ENCODE data around the gene INIP. TPM values are rescaled to one million over a fixed set of nuclear protein-coding genes. Genes with fewer than 3 reads are reported as not detected.

INIP gene
- total and polyA plus RNA-seq, 2 donors (not counting 1 experiment from before 2014, with no cell fraction given) = 5.0 to 22.9 TPM

DNA sequence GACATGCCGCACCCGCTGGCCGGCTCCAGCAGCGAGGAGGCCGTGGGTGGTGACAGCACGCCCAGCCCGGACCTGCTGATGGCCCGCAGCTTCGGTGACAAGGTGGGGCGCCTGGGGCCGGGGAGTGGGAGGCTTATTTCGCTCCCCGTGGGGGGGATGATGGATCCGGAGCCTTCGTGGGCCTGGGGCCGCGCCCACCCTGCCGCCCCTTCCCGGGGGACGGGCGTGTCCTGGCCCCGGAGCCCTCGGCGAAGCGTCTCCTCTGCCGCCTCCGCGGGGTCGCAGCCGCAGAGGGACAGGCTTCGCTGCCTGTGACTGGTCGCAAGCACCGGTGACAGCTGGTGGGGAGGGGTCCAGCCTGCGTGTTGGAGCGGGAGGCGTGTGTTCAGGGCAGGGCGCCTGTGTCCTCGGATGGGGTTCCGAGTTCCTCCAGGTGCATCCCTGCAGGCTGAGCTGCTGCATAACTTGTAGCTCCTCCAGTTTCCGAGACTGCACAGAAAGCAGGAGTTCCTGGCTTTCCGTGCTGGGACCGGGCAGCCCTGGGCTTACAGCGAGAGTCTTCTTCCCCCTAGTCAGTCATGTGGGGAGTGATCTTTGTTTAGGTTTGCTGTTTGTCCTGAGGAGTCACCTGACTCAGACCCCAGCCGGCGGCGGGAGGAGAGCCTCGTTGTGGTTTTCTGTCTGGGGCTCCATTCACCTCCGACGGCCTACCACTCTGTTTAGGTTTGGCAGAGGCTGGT lies 33.3 kb upstream of the INIP start:
- H2AFZ ChIP-seq (ENCODE audit: insufficient read depth, low read depth, low read length, poor library complexity, severe bottlenecking) = peak overlapping the region; percentile 89
- no peak for TF ChIP-seq EZH2 (IDR thresholded peaks at IDR 0.05; ENCODE audit: borderline replicate concordance, insufficient read depth, low read depth, low read length, poor library complexity, severe bottlenecking)
- TF ChIP-seq, protein P1, sequence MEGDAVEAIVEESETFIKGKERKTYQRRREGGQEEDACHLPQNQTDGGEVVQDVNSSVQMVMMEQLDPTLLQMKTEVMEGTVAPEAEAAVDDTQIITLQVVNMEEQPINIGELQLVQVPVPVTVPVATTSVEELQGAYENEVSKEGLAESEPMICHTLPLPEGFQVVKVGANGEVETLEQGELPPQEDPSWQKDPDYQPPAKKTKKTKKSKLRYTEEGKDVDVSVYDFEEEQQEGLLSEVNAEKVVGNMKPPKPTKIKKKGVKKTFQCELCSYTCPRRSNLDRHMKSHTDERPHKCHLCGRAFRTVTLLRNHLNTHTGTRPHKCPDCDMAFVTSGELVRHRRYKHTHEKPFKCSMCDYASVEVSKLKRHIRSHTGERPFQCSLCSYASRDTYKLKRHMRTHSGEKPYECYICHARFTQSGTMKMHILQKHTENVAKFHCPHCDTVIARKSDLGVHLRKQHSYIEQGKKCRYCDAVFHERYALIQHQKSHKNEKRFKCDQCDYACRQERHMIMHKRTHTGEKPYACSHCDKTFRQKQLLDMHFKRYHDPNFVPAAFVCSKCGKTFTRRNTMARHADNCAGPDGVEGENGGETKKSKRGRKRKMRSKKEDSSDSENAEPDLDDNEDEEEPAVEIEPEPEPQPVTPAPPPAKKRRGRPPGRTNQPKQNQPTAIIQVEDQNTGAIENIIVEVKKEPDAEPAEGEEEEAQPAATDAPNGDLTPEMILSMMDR (IDR thresholded peaks at IDR 0.05) = no peak
- Mint-ChIP-seq H3K9me3 (ENCODE audit: insufficient read depth) (no peaks in the 10 kb centered on the region), H3K4me3 (peak overlapping the region; percentile 84), H3K27me3 (no peaks in the 10 kb centered on the region), H3K27ac (peak overlapping the region; percentile 67), H3K4me1 (peaks cover 49% of the 10 kb centered on the region)
- ATAC-seq (ENCODE audit: low read depth) (peak; percentile 7), DNase-seq (peak; percentile 61)
- no peaks in the 10 kb centered on the region for H3K27me3 ChIP-seq (replicated peaks in 1 of 4; ENCODE audit: control extremely low read depth in 1 of 4, control insufficient read depth in 3 of 4, insufficient read depth in 4 of 4, low read length in 3 of 4)
- POLR2A ChIA-PET = interaction anchor here (0.6 to 1.7 kb wide), 3 partner anchors 34 to 856 kb away, joined by 3 to 10 read pairs (median 8); partner anchors contain the start of gene INIP
- peak overlapping the region in 1 of 2 donors; percentile 65 for H3K27ac ChIP-seq (ENCODE audit: low read length in 2 of 2)
- peaks cover 46% of the 10 kb centered on the region for H3K79me2 ChIP-seq (ENCODE audit: control insufficient read depth, insufficient read depth, low read length)
- peak overlapping the region; percentile 75 for H3K9ac ChIP-seq (ENCODE audit: low read length)
- no peaks in the 10 kb centered on the region for H3K36me3 ChIP-seq (replicated peaks in 1 of 2; ENCODE audit: control extremely low read depth in 1 of 2, control insufficient read depth in 1 of 2, extremely low read depth in 1 of 2, insufficient read depth in 2 of 2, low read length in 1 of 2)
- CTCF ChIA-PET = interaction anchor here (0.6 to 1.3 kb wide), 3 partner anchors 34 to 424 kb away, joined by 4 to 6 read pairs (median 4); partner anchors contain the start of gene INIP
- H3K4me3 ChIP-seq (ENCODE audit: control extremely low read depth in 1 of 5, extremely low read depth in 1 of 5, insufficient read depth in 1 of 5, low read depth in 2 of 5, low read length in 4 of 5) = peak overlapping the region; percentile 51 to 90 (median 79)
- intact Hi-C loops (cut with micrococcal nuclease) = loop anchor here (5.0 kb wide), 1 partner anchor 56 kb away; no protein-coding TSS in a partner anchor
- no peaks in the 10 kb centered on the region for H4K20me1 ChIP-seq (ENCODE audit: control insufficient read depth, insufficient read depth, low read length, poor library complexity, severe bottlenecking)
- H3K4me1 ChIP-seq (ENCODE audit: control insufficient read depth in 2 of 2, insufficient read depth in 2 of 2, low read length in 2 of 2) = peaks cover 24 to 45% of the 10 kb centered on the region in 2 donors
- WGBS (ENCODE audit: insufficient coverage) = under 1% methylated on average over 48 of the region's 49 CpGs
- peak overlapping the region; percentile 100 for H3K4me2 ChIP-seq (replicated peaks; ENCODE audit: low read depth, low read length, poor library complexity, severe bottlenecking)
- no peaks in the 10 kb centered on the region for H3K9me3 ChIP-seq (ENCODE audit: control extremely low read depth in 1 of 3, control insufficient read depth in 2 of 3, insufficient read depth in 1 of 3, low read length in 2 of 3)

DNA sequence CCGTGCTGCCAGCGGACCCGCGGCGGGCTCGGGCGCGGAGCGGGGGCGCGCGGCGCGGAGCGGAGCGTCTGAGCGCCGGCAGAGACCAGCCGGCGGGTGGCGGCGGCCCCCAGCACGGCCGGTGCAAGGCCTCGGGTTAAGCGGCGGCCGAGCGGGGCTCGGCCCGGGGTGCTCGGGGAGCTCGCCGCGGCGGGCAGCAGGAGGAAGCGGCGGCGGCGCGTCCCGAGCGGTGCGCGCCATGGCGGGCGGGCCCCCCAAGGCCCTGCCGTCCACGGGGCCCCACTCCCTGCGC lies 32.8 kb upstream of the INIP start:
- H3K4me1 Mint-ChIP-seq = peaks cover 46% of the 10 kb centered on the region
- Histone ChIP-seq H3K4me3 (ENCODE audit: control extremely low read depth in 1 of 5, extremely low read depth in 1 of 5, insufficient read depth in 1 of 5, low read depth in 2 of 5, low read length in 4 of 5) (peak overlapping the region in 4 of 5 experiments; percentile 71 to 90 (median 82)), H2AFZ (ENCODE audit: insufficient read depth, low read depth, low read length, poor library complexity, severe bottlenecking) (peak overlapping the region; percentile 89), H4K20me1 (ENCODE audit: control insufficient read depth, insufficient read depth, low read length, poor library complexity, severe bottlenecking) (no peaks in the 10 kb centered on the region), H3K79me2 (ENCODE audit: control insufficient read depth, insufficient read depth, low read length) (peaks cover 41% of the 10 kb centered on the region), H3K27ac (ENCODE audit: low read length in 2 of 2) (peak overlapping the region in 1 of 2 donors; percentile 65), H3K4me2 (replicated peaks; ENCODE audit: low read depth, low read length, poor library complexity, severe bottlenecking) (peak overlapping the region; percentile 100), H3K27me3 (replicated peaks in 1 of 4; ENCODE audit: control extremely low read depth in 1 of 4, control insufficient read depth in 3 of 4, insufficient read depth in 4 of 4, low read length in 3 of 4) (no peaks in the 10 kb centered on the region), H3K9me3 (ENCODE audit: control extremely low read depth in 1 of 3, control insufficient read depth in 2 of 3, insufficient read depth in 1 of 3, low read length in 2 of 3) (no peaks in the 10 kb centered on the region), H3K4me1 (ENCODE audit: control insufficient read depth in 2 of 2, insufficient read depth in 2 of 2, low read length in 2 of 2) (peaks cover 24 to 45% of the 10 kb centered on the region in 2 donors), H3K36me3 (replicated peaks in 1 of 2; ENCODE audit: control extremely low read depth in 1 of 2, control insufficient read depth in 1 of 2, extremely low read depth in 1 of 2, insufficient read depth in 2 of 2, low read length in 1 of 2) (no peaks in the 10 kb centered on the region), H3K9ac (ENCODE audit: low read length) (peak overlapping the region; percentile 75)
- no peak overlapping the region for H3K27ac Mint-ChIP-seq
- DNase-seq (no peak), ATAC-seq (ENCODE audit: low read depth) (no peak)
- WGBS (ENCODE audit: insufficient coverage) = under 1% methylated on average over 50 of the region's 50 CpGs
- no peak overlapping the region for H3K4me3 Mint-ChIP-seq
- ChIA-PET POLR2A (interaction anchor here (0.6 to 1.7 kb wide), 4 partner anchors 33 to 856 kb away, joined by 3 to 10 read pairs (median 6); partner anchors contain the start of gene INIP), CTCF (interaction anchor here (0.6 to 1.7 kb wide), 3 partner anchors 33 to 424 kb away, joined by 4 to 6 read pairs (median 5); partner anchors contain the start of gene INIP)
- TF ChIP-seq, protein P1 (IDR thresholded peaks at IDR 0.05) = no peak
- TF ChIP-seq EZH2 (IDR thresholded peaks at IDR 0.05; ENCODE audit: borderline replicate concordance, insufficient read depth, low read depth, low read length, poor library complexity, severe bottlenecking) = no peak
- H3K9me3 Mint-ChIP-seq (ENCODE audit: insufficient read depth) = no peaks in the 10 kb centered on the region
- intact Hi-C loops (cut with micrococcal nuclease) = loop anchor here (1.0 to 5.0 kb wide), 5 partner anchors 32 to 417 kb away; partner anchors contain the start of genes INIP, KIAA1958 and PTBP3
- H3K27me3 Mint-ChIP-seq = no peaks in the 10 kb centered on the region

All from B cell (primary cell).